ENCODE data around the gene MAP4K2. TPM values are rescaled to one million over a fixed set of nuclear protein-coding genes. Genes with fewer than 3 reads are reported as not detected.

MAP4K2 gene
- 2.9 and 4.1 TPM in 2 replicates for polyA plus RNA-seq

DNA sequence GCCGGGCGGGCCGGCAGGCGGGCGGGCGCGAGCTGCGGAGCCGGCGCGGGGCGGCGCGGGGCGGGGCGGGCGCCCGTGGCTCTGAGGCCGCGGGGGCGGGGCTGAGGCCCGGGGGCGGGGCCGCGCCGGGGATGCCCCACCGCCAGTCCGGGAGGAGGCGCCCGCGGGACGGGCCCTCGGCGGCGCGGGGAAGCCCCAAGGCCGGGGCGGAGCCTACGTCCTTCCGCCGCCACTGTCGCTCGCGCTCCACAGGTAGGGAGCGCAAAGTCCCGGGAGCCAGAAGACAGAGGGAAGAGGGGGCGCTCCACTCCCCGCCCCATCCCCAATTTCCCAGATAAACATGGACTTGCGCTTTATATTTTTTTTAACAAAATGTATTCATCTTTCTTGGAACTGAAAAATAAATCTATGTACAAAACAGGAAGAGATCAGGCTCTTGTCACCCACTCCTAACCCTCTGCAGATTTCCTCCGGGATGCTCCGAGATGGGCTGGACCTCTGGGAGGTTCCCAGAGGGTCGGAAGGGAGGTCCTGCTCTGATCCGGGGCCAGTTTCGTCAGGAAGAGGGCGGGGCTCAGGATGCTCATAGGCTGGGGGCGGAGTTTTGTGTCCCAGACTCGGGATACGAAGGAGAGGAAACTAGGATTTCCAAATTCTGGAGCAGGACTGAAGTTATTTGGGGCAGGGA, at the start of gene MAP4K2:
MAP4K2 (minus strand) TSS at position 57 of the 688 bp plus-strand sequence. CDS start 65 bp downstream, outside the sequence.

DNA sequence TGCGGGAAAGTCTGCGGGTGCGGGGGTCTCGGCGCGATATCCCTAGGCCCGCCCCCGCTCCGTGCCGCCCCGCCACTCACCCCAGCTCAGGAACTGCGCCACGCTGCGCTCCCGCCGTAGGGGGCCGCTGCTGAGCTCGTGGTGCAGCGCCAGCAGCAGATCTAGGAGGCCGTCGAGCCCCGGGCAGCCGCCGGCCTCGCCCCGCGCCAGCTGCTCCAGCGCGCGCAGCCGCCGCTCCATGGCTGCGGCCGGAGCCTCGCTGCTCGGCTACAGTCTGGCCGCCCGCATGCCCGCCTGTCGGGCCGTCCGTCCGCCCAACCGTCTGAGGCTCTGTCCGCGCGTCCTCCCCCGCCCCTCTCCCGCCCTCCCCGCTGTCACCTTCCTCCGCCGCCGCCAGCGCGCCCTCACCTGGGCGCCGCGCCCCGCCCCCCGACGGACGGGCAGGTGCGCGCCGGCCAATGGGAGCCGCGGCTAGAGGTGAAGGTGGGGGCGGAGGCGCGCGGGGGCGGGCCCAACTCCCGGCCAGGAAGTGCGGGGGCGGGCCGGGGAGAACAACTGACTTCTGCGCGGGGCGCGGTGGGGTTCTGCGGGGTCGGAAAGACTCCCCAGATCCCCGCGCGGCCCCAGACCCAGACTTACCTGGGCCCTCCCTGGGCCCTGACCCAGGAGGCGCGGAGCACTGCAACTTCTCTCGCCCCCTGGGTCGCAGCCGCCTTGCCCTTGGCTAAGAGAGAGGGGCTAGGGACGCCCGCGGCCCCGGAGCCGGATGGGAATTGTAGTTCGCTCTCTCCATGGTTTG, 41.5 kb upstream of the MAP4K2 start, which contains the start of gene CDC42BPG:
CDC42BPG (minus strand) TSS at position 324 of the 799 bp plus-strand sequence; CDS start at position 240, 84 bp downstream.

DNA sequence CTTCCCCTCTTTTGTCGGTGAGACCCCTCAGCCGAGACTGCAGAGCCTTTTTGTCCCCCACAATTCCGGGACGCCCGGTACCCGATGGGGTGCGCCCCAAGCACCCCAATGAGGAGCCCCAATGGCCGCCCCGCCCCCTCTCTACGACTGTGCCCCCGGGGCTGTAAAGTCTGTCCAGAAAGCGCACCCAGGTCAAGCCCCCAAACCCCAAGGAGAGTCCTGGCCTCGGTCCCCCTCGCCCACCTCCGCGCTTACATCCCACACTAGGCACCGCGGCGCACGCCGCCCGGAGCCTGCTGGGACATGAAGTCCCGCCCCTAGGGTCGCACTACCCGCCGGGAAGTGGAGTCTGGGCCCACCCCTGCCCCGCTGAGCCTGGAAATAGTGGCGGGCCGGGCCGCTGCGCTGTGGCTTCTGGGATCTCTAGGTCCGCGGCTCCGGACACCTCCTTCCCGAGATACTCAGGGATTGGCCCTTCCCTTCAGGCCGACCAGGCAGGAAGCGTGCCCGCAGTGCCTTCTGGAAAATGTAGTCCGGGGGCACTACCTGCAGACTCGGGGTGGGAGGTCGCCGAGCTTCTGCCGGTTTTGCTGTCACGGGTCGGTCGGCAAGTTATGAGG, 7.4 kb upstream of the MAP4K2 start, which contains the start of gene MEN1:
MEN1 (minus strand) TSS at position 281 of the 620 bp plus-strand sequence. CDS start 442 bp downstream, outside the sequence.

DNA sequence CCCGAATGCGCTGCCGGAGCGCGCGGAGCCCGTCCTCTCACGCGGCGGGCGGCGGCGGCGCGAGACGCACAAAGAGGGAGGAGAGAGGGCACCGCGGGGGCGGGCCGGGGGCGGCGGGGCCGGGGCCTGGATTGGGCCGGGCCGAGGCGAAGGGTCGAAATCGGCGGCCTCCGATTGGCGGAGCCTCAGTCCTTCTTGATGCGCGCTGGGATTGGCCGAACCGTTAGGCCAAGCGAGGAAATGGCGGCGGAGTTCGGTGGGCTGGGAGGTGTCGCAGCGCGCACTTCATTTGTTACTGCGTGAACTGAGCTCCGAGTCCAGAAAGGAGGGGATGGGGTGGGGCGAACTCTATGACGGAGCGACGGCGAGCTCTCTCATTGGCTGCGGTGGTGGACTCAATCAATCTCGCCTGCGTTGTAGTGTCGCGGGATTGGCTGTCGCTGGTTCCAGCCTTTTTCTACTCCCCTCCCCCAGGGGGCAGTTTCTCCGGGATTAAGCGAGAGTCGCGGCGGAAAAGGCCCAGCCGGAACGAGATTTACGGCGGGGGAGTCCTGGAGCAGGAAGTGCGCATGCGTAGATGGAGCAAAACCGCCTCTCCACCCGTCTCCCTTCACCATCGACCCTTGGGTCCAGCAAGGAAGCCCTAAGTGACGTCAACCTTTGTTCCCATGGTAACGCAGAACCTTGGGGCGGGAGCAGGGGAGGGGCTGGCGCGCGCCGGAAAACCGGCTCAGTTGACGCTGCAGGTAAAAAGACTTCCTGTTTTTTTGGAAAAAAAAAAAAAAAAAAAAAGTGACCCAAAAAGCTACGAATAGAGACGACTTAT, 24.3 kb downstream of the MAP4K2 start, which contains the start of gene SF1:
SF1 (minus strand) TSS at position 70 of the 826 bp plus-strand sequence. CDS start 150 bp downstream, outside the sequence.

DNA sequence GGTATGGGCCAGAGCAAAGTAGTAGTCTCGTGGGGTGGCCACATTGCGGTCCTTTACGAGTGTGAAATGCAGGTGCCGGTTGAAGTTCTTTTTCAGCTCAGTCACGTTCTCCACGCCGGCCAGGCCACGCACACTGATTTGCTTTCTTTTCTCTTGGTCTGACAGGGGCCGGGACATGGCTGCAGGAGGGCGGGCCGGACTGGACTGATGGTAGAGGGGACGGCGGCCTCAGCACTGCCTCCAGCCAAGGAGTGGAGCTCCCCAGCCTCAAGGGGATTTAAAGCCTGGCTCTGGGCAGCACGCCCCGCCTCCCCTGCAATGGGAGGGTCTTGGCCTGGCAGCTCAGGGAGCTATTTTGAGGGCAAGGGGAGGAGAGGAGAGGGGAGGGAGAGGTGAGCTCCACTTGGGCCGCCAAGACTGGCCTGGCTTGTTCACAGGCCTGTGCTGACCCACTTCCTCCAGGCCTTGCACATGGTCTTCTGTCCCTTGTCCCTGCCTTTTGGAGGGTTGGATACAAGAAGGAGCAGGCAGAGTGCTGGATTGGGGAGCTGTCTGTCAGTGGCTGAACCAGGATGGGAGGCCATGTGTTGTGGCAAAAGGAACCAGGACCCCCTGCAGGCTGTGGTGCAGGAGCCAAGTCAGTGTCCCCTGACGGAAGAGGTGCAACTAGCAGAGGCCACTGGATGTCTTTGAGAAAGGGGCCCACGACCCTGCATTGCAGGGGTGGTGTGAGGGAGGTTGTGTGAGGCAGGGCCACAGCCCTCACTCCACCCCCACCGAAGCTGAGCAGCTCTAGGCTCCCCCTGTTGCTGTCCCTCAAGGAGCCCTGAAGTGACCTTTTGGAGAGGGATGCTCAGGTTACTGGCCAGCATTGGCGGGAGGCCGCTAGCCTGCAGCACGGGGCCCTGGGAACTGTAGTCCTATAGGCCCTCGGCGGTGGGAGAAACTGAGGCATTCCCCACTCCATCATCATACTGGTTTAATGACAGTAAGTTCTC, 43.0 kb downstream of the MAP4K2 start, which contains the start of gene PYGM:
PYGM (minus strand) TSS at position 253 of the 998 bp plus-strand sequence; CDS start at position 177, 76 bp downstream.

DNA sequence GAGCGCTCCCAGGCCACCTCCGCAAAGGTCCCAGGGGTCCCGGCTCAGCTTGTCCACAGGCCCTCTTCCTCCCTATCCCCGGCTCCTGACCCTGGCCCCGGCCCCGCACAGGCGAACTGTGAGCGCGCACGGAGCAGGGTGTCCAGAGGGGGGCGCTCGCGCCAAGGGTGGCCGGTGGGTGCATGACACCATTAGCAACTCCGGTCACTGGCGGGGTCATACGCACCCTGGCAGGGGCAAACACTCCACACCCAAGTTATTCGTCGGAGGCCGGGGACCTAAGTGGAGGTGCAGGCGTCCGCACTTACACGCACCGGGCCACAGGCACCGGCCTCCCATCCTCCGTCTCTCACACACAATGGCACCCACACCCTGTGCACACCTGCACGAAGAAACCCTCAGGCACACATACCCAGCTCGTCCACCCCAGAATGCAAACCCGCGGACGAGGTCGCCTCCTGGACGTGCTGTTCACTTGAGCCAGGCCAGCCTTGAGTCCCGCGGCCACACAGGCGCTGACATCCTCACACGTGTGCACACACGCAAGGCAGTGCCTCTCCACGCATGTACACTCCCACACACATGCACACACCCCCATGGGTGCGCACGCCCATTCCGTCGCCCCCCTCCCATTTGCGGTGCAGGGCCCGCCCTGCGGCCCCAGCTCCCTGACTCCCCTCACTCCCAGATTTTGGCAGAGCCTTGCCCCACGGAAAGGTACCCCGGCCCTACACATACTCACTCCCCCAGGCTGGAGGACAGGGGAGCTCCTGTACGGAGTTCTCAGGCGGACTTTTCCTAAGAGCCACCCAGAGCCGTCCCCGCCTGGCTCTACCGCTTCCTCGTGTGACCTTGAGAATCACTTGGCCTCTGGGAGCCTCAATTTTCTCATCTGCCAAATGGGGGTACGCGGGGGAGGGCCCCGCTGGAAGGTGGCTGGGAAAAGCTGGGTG, 59.1 kb downstream of the MAP4K2 start, which contains the start of gene RASGRP2:
RASGRP2 (minus strand) TSS at position 552 of the 953 bp plus-strand sequence. CDS start 1,276 bp downstream, outside the sequence.

Other genes starting within 250 kb of the MAP4K2 start
- not detected in 2 replicates for gene SLC22A11, start 247.3 kb downstream of the MAP4K2 start, polyA plus RNA-seq
- gene SLC22A12, start 212.0 kb downstream of the MAP4K2 start, polyA plus RNA-seq = not detected in 2 replicates
- 1.7 and 3.1 TPM in 2 replicates for gene NRXN2, start 80.0 kb downstream of the MAP4K2 start, polyA plus RNA-seq
- gene RASGRP2, start 59.1 kb downstream of the MAP4K2 start, polyA plus RNA-seq = 0.36 TPM in 1 of 2 replicates, not detected in the other
- gene PYGM, start 43.2 kb downstream of the MAP4K2 start, polyA plus RNA-seq = 0.69 and 1.4 TPM in 2 replicates
- 20.3 and 21.6 TPM in 2 replicates for gene SF1, start 24.7 kb downstream of the MAP4K2 start, polyA plus RNA-seq
- 4.9 and 7.0 TPM in 2 replicates for gene MEN1, start 7.3 kb upstream of the MAP4K2 start, polyA plus RNA-seq
- not detected in 2 replicates for gene CDC42BPG, start 41.4 kb upstream of the MAP4K2 start, polyA plus RNA-seq
- 2.5 and 3.5 TPM in 2 replicates for gene EHD1, start 75.4 kb upstream of the MAP4K2 start, polyA plus RNA-seq
- gene ATG2A, start 114.0 kb upstream of the MAP4K2 start, polyA plus RNA-seq = 0.70 and 0.73 TPM in 2 replicates
- gene PPP2R5B, start 121.5 kb upstream of the MAP4K2 start, polyA plus RNA-seq = 1.5 and 3.1 TPM in 2 replicates
- gene GPHA2, start 132.7 kb upstream of the MAP4K2 start, polyA plus RNA-seq = not detected in 2 replicates
- 3.6 and 3.8 TPM in 2 replicates for gene MAJIN, start 168.9 kb upstream of the MAP4K2 start, polyA plus RNA-seq
- not detected in 2 replicates for gene BATF2, start 193.8 kb upstream of the MAP4K2 start, polyA plus RNA-seq
- gene ARL2, start 210.9 kb upstream of the MAP4K2 start, polyA plus RNA-seq = 42.7 and 68.3 TPM in 2 replicates
- gene SNX15, start 224.2 kb upstream of the MAP4K2 start, polyA plus RNA-seq = 4.7 and 7.0 TPM in 2 replicates
- gene SAC3D1, start 238.0 kb upstream of the MAP4K2 start, polyA plus RNA-seq = 1.3 and 3.6 TPM in 2 replicates